A549 treated with GW870086 at 1 μM for 4 hours (cell line): ENCODE data around the gene RPLP1. TPM values are rescaled to one million over a fixed set of nuclear protein-coding genes. Genes with fewer than 3 reads are reported as not detected.

Source experiments
- total RNA-seq: library from RNA; stranded (reverse); fragments of 200-300 nt; extraction: Qiagen RNA extraction; gene quantifications from 5 replicates; pipeline ENCODE4 v1.2.3, GENCODE V29; 2022; ENCODE audit warnings: low read depth

RPLP1 gene
- total RNA-seq = 3,505 to 4,675 TPM (median 3,669 TPM) in 5 replicates

DNA sequence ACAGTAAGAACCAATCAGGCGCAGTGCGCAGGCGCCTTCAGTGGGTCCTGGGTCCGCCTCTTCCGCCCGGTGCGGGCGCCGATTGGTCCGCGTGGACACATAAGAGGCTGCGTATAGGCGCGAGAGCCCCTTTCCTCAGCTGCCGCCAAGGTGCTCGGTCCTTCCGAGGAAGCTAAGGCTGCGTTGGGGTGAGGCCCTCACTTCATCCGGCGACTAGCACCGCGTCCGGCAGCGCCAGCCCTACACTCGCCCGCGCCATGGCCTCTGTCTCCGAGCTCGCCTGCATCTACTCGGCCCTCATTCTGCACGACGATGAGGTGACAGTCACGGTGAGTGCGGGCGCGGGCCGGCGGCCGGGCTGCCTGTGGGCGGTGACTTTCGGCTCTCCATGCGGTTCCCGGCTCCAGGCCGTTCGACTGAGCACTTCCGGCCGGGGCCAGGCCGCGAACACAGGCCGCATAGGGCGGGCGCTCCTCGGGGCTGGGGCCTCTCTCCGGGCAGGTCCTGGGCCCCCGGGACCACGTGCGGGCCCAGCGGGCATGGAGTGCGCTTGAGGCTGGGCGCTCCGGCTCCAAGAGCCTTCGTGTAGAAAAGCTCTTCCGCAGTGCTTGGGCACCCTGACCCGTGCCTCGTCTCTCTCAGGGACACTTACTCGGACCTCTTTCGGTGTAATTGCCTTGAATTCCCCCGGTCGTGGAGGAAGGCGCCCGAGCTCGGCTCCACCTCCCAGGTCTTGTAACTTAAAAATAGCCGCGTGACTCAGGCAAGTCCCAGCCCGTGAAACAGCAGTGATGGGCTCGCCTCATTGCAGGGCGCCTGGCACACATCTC, at the start of gene RPLP1:
Gene RPLP1 (plus strand): TSS at position 127 of the 830 bp plus-strand sequence. CDS start 131 bp downstream, at position 258.

DNA sequence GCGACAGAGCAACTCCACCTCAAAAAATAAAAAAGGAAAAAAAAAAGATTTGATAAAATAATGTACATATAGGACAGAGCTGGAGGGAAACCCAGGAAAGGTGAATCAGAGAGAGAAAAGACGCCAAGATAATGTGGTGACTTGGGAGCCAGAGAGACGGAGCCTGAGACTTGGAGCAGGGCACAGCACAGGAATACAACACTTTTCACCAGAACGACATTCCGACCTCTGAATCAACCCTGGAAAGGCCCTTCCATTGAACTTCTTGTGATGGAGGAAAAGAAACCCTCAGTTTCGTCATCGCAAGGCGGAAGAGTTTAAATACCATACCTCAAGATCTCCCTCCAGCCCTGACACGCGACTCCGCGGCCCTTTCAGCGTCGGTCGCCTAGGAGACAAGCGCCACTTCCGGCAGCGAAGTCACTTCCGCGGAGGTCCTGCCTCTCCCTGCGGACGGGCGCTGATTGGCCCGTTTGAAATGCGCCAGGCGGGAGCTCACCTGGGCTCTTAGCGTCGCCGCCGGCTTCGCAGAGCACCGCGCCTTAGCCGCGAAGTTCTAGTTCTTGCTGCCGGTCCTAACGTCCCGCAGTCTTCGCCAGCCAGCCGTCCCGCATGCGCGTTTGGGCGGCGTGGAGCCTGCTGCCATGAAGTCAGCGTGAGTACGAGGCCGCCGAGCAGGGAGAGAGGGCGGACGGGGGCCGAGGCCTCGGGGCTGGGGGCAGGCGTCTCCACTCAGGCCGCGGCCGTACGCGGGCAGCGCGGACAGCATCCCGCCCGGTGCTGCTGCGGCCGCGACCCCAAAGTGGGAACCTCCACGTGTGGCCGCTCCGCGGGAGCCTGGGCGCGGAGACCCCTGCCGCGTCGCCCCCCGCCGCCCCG, 38.6 kb upstream of the RPLP1 start, which contains the start of gene KIF23:
Gene KIF23 (plus strand): TSS at position 528 of the 879 bp plus-strand sequence. CDS start 117 bp downstream, at position 645.

Other genes with a start within 250 kb of the RPLP1 start
- gene PAQR5, start 153.9 kb upstream of the RPLP1 start, total RNA-seq = 88.0 to 124 TPM (median 110 TPM) in 5 replicates
- 70.2 to 83.9 TPM (median 78.2 TPM) in 5 replicates for gene KIF23, start 38.5 kb upstream of the RPLP1 start, total RNA-seq